TTC549 (cell line): ENCODE data around the gene NAPSA.
"Not testable (repeated sequence)": the region's sequence is repeated elsewhere in the genome, so short reads cannot be mapped to it uniquely, and the experiment has no call there.

Experiments
- FAIRE-seq: peaks from 2 replicates; lab custom pipeline; 2012; peaks lifted over from hg19 to GRCh38; lab: Jason Lieb, UNC

Gene NAPSA

DNA sequence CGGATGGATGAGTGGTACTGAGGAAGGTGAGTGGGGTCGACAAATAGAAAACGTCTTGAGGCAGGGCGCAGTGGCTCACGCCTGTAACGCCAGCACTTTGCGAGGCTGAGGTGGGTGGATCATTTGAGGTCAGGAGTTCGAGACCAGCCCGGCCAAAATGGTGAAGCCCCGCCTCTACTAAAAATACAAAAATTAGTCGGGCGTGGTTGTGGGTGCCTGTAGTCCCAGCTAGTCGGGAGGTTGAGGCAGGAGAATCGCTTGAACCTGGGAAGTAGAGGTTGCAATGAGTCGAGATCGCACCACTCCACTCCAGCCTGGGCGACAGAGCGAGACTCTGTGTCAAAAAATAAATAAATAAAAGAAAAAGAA lies 35.5 kb downstream of the NAPSA start:
- not testable (repeated sequence) for FAIRE-seq

DNA sequence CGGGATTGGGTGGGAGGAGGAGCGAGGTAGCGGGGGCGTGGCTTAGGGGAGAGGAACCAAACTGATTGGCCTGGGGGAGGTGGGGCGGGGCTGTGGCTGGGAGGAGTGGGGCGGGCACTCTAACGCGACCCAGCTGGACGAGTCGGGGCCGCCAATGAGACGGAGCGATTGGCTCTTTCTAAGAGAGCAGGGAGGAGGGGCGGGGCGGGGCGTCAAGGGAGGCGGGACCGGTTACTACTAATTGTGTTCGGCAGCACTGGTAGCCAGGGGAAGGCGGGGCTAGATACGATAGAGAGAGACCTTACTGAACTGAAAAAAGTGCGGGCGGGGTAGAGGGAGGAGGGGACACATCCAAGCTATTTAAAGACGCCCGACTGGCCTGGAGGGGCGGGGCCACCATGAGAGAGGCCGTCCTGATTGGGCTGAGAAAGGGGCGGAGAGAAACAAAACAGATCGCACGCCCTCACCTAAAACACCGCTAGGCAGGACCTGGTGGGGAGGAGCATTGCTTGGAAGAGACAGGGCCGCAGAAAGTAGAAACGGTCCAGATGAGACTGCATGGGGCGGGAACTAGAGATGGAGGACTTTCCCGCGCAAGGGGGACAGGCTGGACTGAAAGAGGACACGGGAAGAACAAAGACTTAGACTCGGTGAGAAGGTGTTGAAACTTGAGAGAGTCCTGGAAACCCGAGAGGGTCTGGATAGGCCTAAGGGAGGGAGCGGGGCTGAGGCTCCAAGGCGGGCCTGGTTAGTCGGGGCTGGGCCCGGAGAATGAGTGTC lies 36.1 kb downstream of the NAPSA start, which contains the start of gene KCNC3:
KCNC3 (minus strand) TSS at position 232 of the 780 bp plus-strand sequence. CDS start 295 bp downstream, outside the sequence.
- FAIRE-seq: peak; percentile 98

DNA sequence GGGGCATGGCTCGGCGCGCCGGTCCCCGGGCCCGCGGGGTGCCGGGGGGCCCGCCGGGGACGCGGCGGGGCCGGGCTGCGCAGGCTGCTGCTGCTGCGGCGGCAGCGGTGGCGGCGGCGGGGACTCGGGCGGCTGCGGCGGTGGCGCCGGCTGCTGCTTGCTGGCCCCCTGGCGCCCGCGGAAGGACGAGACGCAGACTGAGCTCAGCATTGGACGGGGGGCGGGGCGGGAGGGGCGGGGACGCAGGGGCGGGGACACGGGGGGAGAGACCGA lies 36.6 kb downstream of the NAPSA start:
- FAIRE-seq: no peak

DNA sequence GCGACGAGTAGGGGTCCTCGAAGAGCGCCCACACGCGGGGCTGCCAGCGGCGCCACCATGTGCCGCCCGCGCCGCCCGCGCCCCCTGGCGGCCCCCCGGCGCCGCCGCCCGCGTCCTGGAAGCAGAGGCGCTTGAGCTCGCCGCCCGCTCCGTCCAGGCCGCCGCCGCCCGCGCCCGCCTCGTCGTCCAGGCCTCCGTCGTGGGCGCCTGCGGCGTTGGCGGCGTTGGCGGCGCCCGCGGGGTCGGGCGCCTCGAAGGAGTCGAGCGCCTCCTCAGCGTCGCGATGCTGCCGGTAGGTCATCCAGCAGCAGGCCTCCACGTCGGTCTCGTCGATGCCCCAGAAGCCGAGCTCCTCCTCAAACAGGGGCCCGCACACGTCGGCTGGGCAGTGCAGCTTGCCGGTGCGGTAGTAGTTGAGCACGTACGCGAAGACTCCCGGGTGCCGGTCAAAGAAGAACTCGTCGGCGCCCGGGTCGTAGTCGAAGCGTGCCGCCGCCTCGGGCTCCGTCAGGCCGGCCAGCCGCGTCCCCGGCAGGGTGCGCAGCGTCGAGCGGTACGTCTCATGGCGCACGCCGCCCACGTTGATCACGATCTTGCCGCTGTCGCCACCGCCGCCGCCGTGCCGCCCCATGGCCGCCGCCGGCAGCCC lies 37.1 kb downstream of the NAPSA start:
- no peak for FAIRE-seq

GRCh38 chr19:50327461-50328223 lies 37.8 kb downstream of the NAPSA start:
- no peak for FAIRE-seq

- no peak for FAIRE-seq
Observed at GRCh38 chr19:50327013-50327412, 38.4 kb downstream of the NAPSA start.

DNA sequence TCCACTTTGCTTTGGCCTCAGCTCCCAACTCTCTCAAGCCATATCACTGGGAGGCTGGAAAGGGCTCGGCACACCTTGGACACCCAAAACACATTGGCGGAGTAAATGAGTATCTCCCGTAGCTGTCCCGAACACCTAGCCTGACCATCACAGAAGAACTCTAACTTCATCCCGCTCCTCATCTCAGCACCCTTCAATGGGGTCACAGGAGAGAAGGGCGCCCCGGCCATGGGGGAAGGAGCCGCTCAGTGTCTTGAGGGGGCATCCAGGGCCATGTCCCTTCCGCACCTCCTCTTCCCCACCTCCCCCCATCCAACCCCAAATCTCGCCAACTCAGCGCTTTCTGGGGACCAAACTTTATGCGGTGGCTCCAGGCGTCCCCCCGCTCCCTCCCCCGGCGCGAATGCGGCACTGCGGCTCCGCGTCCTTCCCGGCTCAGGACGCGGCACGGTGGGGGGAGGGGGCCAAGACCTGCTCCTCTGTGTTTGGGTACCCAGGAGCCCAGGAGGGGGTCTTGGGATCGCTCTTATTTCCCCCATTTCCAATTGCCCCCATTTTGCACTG lies 39.3 kb downstream of the NAPSA start:
- no peak for FAIRE-seq

- FAIRE-seq: no peak
Observed at GRCh38 chr19:50325310-50326100, 39.9 kb downstream of the NAPSA start.

- FAIRE-seq: no peak
Observed at GRCh38 chr19:50324331-50324730, 41.1 kb downstream of the NAPSA start.

DNA sequence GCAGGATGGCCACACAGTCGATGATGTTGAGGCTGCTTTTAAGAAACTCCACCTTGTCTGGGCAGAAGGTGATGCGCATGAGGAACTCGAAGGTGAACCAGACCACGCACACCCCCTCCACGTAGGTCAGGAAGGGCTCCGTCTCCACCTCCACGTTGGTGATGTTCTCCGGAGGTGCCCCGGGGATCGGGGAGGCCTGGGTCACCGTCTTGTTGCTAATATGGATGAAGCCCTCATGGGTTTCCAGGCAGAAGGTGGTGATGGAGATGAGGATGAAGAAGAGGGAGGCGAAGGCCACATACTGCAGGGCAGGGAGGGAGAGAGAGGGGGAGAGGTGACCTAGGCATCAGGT lies 41.7 kb downstream of the NAPSA start:
- no peak for FAIRE-seq

- no peak for FAIRE-seq
Observed at GRCh38 chr19:50322931-50323781, 42.3 kb downstream of the NAPSA start.

DNA sequence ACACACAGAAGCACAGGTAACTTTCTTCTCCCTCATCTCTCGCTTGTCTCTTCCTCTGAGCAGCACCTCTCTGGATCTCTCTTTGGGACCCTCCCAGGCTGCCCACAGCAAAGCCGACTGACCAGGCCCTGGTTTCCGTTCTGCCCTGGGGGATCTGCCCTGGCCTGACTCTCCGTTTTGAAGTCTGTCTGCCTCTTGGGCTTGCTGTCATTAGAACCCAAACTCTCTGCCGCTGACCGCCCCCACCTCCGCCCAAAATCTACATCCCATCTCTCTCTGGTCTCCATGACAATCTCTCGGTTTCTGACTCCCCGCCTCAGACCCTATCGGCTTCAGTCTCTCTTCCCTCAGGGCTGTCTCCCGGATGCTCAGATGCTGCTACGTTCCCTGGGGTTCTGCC lies 43.2 kb downstream of the NAPSA start:
- no peak for FAIRE-seq

GRCh38 chr19:50321831-50322230 lies 43.6 kb downstream of the NAPSA start:
- FAIRE-seq: no peak

DNA sequence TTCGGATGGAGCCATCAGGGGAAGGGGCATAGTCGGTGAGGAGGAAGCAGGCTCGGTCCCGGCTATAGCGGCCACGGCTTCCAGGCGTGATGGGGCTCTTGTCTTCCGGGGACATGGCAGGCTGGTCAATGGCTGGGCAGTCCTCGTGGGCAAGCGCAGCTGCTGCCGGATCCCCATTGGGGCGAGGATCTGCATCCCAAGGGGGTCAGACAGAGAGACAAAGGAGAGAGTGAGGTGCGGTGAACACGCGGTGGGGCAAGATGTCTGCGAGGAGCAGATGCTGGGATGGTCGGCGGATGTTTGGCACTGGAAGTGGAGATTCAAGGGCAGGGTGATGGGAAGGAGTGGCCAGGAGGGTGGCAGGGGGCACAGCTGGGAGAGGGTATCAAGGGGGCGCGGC lies 44.8 kb downstream of the NAPSA start:
- FAIRE-seq: no peak

GRCh38 chr19:50320051-50320450 lies 45.4 kb downstream of the NAPSA start:
- no peak for FAIRE-seq

- FAIRE-seq: no peak
Observed at GRCh38 chr19:50319156-50319555, 46.3 kb downstream of the NAPSA start.

DNA sequence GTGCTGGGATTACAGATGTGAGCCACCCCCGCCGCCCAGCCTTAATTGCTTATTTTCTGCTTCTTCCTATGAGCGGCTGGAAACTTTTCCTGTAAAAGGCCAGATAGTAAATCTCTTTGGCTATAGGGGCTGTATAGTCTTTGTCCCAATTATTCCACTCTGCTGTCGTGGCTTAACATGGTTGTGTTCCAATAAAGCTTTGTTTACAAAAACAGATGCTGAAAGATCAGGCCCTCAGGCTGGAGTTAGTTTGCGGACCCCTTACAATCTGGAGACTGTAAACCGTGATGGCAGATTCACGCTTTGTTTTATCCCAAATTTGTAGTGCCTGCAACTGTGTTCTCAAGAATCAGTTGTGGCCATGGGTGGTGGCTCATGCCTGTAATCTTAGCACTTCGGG lies 47.0 kb downstream of the NAPSA start:
- FAIRE-seq: no peak

DNA sequence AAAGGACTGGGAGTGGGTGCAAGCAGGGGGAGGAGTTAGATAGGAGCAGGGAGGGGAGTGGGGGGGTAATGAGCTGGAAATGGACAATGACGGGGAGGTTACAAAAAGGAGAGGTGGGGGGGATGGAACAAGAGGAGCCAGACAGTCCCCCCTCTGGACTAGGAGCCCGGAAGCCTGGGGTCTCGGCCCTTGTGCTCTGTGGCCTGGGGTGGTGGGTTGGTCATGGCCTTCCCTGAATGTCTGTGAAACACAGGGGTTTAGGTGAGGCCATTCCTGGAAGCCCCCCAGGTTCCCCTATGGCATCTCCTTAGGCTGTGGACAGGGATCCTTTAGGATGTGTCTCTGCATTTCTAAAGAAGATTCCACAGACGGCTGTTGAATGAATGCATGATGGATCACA lies 48.3 kb downstream of the NAPSA start:
- no peak for FAIRE-seq

GRCh38 chr19:50315773-50316448 lies 49.5 kb downstream of the NAPSA start:
- FAIRE-seq: no peak
